CD14-positive monocyte (primary cell): ENCODE measurements around the gene EPHA4. TPM values are rescaled to one million over a fixed set of nuclear protein-coding genes. Genes with fewer than 3 reads are reported as not detected.

ENCODE experiments used
- DNase-seq, 3 donors: peaks; one replicate each; pipeline ENCODE4 v3.0.0-alpha.2; 2011 to 2022
- H2AFZ ChIP-seq: 2 replicates; pipeline ENCODE4 v1.6.0; 2012; ENCODE audit warnings: mild to moderate bottlenecking, low read depth, low read length, inconsistent platforms; ENCODE audit not compliant: insufficient read depth, poor library complexity, severe bottlenecking
- H3K27ac ChIP-seq, 2 donors: 1 replicate in 1 of 2; 2 replicates in 1 of 2; pipeline ENCODE4 v1.5.1; 2012 to 2013; ENCODE audit warnings: low read length in 2 of 2, control low read depth in 1 of 2, inconsistent platforms in 1 of 2, low read depth in 1 of 2, mild to moderate bottlenecking in 1 of 2
- H3K27me3 ChIP-seq, 2 donors: one replicate each; pipeline versions ENCODE4 v1.6.0 to v1.6.1; 2011 to 2013; ENCODE audit warnings: low read length in 2 of 2; ENCODE audit not compliant: control insufficient read depth in 2 of 2, insufficient read depth in 2 of 2
- H3K36me3 ChIP-seq, 2 donors: replicated peaks in 1 of 2; 1 replicate in 1 of 2; 2 replicates in 1 of 2; pipeline versions ENCODE4 v1.5.1 to v1.6.1; 2012 to 2013; ENCODE audit warnings: low read length in 2 of 2, control low read depth in 1 of 2, inconsistent platforms in 1 of 2, mild to moderate bottlenecking in 1 of 2; ENCODE audit not compliant: insufficient read depth in 2 of 2, control insufficient read depth in 1 of 2
- H3K4me1 ChIP-seq, 2 donors: 1 replicate in 1 of 2; 2 replicates in 1 of 2; pipeline versions ENCODE4 v1.5.1 to v1.6.1; 2012 to 2013; ENCODE audit warnings: low read length in 2 of 2, control low read depth in 1 of 2, inconsistent platforms in 1 of 2, mild to moderate bottlenecking in 1 of 2, moderate library complexity in 1 of 2; ENCODE audit not compliant: insufficient read depth in 2 of 2, control insufficient read depth in 1 of 2
- H3K4me2 ChIP-seq: replicated peaks from 2 replicates; pipeline ENCODE3; 2012; ENCODE audit warnings: low read length, moderate library complexity, mild to moderate bottlenecking; ENCODE audit not compliant: poor library complexity, severe bottlenecking; ENCODE audit errors: extremely low read depth
- H3K4me3 ChIP-seq, 3 experiments: fragments of 200-600 bp in 1 of 3; sonication (generic) in 1 of 3; replicated peaks in 1 of 3; 1 replicate in 2 of 3; 2 replicates in 1 of 3; pipeline ENCODE4 v1.5.1; 2011 to 2013; ENCODE audit warnings: low read length in 3 of 3, mild to moderate bottlenecking in 3 of 3, control low read depth in 2 of 3, low read depth in 2 of 3, inconsistent platforms in 1 of 3, moderate library complexity in 1 of 3
- H3K79me2 ChIP-seq: 2 replicates; pipeline ENCODE4 v1.6.0; 2012; ENCODE audit warnings: mild to moderate bottlenecking, control low read depth, inconsistent platforms, low read length, moderate library complexity; ENCODE audit not compliant: insufficient read depth
- H3K9ac ChIP-seq: 2 replicates; pipeline ENCODE4 v1.6.0; 2017; ENCODE audit warnings: low read length, mild to moderate bottlenecking; ENCODE audit not compliant: insufficient read depth, poor library complexity, severe bottlenecking
- H3K9me3 ChIP-seq, 2 donors: replicated peaks in 1 of 2; 1 replicate in 1 of 2; 2 replicates in 1 of 2; pipeline versions ENCODE4 v1.5.1 to v1.6.1; 2012 to 2013; ENCODE audit warnings: low read length in 2 of 2, control low read depth in 1 of 2; ENCODE audit not compliant: control insufficient read depth in 1 of 2, insufficient read depth in 1 of 2
- H4K20me1 ChIP-seq: 2 replicates; pipeline ENCODE4 v1.6.0; 2012; ENCODE audit warnings: mild to moderate bottlenecking, low read length, control low read depth, moderate library complexity; ENCODE audit not compliant: insufficient read depth
- H3K27ac Mint-ChIP-seq, 7 donors: one replicate each; pipeline ENCODE4 v1.8.0; 2020; ENCODE audit warnings: mild to moderate bottlenecking in 7 of 7, mixed read lengths in 7 of 7, moderate library complexity in 6 of 7, inconsistent platforms in 2 of 7
- H3K27me3 Mint-ChIP-seq, 3 donors: one replicate each; pipeline ENCODE4 v1.8.0; 2021 to 2022; ENCODE audit warnings: low read depth in 3 of 3, mild to moderate bottlenecking in 3 of 3, mixed read lengths in 3 of 3, moderate library complexity in 3 of 3, inconsistent platforms in 1 of 3
- H3K36me3 Mint-ChIP-seq, 2 donors: one replicate each; pipeline ENCODE4 v1.8.0; 2020; ENCODE audit warnings: mixed read lengths in 2 of 2, inconsistent platforms in 1 of 2, mild to moderate bottlenecking in 1 of 2
- H3K4me1 Mint-ChIP-seq: one replicate; pipeline ENCODE4 v1.8.0; 2020; ENCODE audit warnings: mild to moderate bottlenecking, mixed read lengths
- H3K4me3 Mint-ChIP-seq, 2 donors: one replicate each; pipeline ENCODE4 v1.8.0; 2020; ENCODE audit warnings: mild to moderate bottlenecking in 2 of 2, mixed read lengths in 2 of 2, moderate library complexity in 1 of 2
- H3K9me3 Mint-ChIP-seq, 7 donors: one replicate each; pipeline ENCODE4 v1.8.0; 2020 to 2022; ENCODE audit warnings: mixed read lengths in 7 of 7, mild to moderate bottlenecking in 6 of 7, moderate library complexity in 6 of 7, inconsistent platforms in 2 of 7
- WGBS: methylation state at CpG from one replicate; pipeline ENCODE4 v1.1.5; 2013; ENCODE audit warnings: missing lambda C conversion rate; ENCODE audit not compliant: insufficient coverage; 5-methylcytosine and 5-hydroxymethylcytosine counted together
- intact Hi-C, 2 donors: fragments of 100-400 bp; cut with micrococcal nuclease; formaldehyde crosslinking; loops; one replicate each; pipeline versions ENCODE4 v1.15.0 to v1.15.1; 2023
- polyA plus RNA-seq, 3 donors: library from polyadenylated mRNA; depleted of rRNA in 1 of 3; unstranded in 2 of 3; stranded (reverse) in 1 of 3; fragments of 300-500 nt in 2 of 3; fragments of >200 nt in 1 of 3; fragmentation: Illumina TruSeq in 2 of 3; gene quantifications; 1 replicate in 2 of 3; 2 replicates in 1 of 3; pipeline ENCODE4 v1.2.3, GENCODE V29; 2012 to 2021
- TF ChIP-seq, protein P1 (sequence below): fragments of 200-600 bp; IDR thresholded peaks from one replicate; pipeline ENCODE4 v1.8.0; 2022; ENCODE audit warnings: antibody characterized with exemption, mild to moderate bottlenecking

EPHA4 gene
- polyA plus RNA-seq, 3 donors: 0.15 to 0.31 TPM; not detected in 1

DNA sequence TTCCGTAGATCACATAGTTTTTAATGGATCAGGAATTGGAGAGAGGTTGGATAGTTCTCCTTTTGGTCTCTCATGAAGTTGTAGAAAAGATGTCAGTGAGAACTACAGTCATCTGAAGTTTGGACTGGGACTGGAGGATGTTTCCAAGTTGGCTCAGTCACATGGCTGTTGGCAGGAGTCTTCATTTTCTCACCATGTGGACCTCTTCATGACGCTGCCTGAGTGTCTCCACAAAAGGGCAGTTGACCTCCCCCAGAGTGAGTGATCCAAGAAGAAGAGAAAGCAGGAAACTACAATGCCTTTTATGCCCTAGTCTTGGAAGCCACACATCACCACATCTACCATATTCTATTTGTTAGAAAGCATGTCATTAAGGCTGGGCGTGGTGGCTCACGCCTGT is 171.7 kb downstream of the EPHA4 start:
- Histone ChIP-seq H2AFZ (no peak overlapping the region), H3K27ac (no peak overlapping the region), H3K4me2 (no peak overlapping the region), H3K9me3 (no peaks in the 10 kb centered on the region), H3K79me2 (no peaks in the 10 kb centered on the region), H3K27me3 (no peaks in the 10 kb centered on the region), H3K4me3 (no peak overlapping the region), H3K4me1 (no peaks in the 10 kb centered on the region), H4K20me1 (no peaks in the 10 kb centered on the region), H3K9ac (no peak overlapping the region), H3K36me3 (no peaks in the 10 kb centered on the region)
- DNase-seq: no peak
- TF ChIP-seq, protein P1, sequence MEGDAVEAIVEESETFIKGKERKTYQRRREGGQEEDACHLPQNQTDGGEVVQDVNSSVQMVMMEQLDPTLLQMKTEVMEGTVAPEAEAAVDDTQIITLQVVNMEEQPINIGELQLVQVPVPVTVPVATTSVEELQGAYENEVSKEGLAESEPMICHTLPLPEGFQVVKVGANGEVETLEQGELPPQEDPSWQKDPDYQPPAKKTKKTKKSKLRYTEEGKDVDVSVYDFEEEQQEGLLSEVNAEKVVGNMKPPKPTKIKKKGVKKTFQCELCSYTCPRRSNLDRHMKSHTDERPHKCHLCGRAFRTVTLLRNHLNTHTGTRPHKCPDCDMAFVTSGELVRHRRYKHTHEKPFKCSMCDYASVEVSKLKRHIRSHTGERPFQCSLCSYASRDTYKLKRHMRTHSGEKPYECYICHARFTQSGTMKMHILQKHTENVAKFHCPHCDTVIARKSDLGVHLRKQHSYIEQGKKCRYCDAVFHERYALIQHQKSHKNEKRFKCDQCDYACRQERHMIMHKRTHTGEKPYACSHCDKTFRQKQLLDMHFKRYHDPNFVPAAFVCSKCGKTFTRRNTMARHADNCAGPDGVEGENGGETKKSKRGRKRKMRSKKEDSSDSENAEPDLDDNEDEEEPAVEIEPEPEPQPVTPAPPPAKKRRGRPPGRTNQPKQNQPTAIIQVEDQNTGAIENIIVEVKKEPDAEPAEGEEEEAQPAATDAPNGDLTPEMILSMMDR: no peak
- H3K36me3 Mint-ChIP-seq: no peaks in the 10 kb centered on the region
- intact Hi-C loops: no loop called here
- no peak overlapping the region for H3K27ac Mint-ChIP-seq
- H3K9me3 Mint-ChIP-seq: peaks cover 2 to 14% (median 3%) of the 10 kb centered on the region in 7 donors
- H3K4me1 Mint-ChIP-seq: no peaks in the 10 kb centered on the region
- no peaks in the 10 kb centered on the region for H3K27me3 Mint-ChIP-seq
- no peak overlapping the region for H3K4me3 Mint-ChIP-seq
- WGBS: no CpG with 5 or more reads among the region's 4 CpGs

DNA sequence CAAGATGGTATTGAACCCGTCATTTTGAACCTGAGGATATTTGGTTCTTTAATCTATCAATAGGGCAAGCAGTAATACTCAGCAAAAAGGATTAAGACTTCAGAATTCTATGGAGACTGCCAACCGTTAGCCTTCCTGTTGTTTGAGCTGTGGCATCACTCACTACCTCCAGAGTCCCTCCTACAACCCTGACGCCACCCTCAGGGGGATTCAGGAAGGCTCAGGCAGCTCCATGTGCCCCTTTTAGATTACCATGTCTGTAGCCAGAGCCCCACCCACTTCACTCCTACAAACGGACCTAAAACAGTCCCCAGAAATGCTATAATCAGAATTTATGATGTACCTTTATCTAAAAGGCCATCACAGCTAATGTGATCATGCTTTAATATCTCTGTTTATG is 172.9 kb downstream of the EPHA4 start:
- Mint-ChIP-seq H3K4me1 (no peaks in the 10 kb centered on the region), H3K36me3 (no peaks in the 10 kb centered on the region), H3K27ac (no peak overlapping the region), H3K9me3 (peaks cover 2 to 11% (median 3%) of the 10 kb centered on the region in 7 donors), H3K4me3 (no peak overlapping the region), H3K27me3 (no peaks in the 10 kb centered on the region)
- WGBS: 71% methylated on average over 3 of the region's 4 CpGs
- Histone ChIP-seq H3K27ac (no peak overlapping the region), H2AFZ (no peak overlapping the region), H3K9ac (no peak overlapping the region), H3K9me3 (no peaks in the 10 kb centered on the region), H3K79me2 (no peaks in the 10 kb centered on the region), H4K20me1 (no peaks in the 10 kb centered on the region), H3K36me3 (no peaks in the 10 kb centered on the region), H3K27me3 (no peaks in the 10 kb centered on the region), H3K4me3 (no peak overlapping the region), H3K4me2 (no peak overlapping the region), H3K4me1 (no peaks in the 10 kb centered on the region)
- TF ChIP-seq, protein P1: no peak
- intact Hi-C loops: no loop called here
- DNase-seq: no peak
